CD8-positive, alpha-beta memory T cell (primary cell): Measurements from ENCODE around the gene NMS. TPM values are rescaled to one million over a fixed set of nuclear protein-coding genes. Genes with fewer than 3 reads are reported as not detected.

Experiments used
- CTCF ChIA-PET: fragments of 350-600 bp; sonication (Branson Sonifier 250); formaldehyde crosslinking; loops from one replicate; lab custom pipeline; 2021; ENCODE audit warnings: antibody characterized with exemption; lab: Charles Lee
- POLR2A ChIA-PET: fragments of 350-600 bp; sonication (Branson Sonifier 250); formaldehyde crosslinking; loops from one replicate; lab custom pipeline; 2021; ENCODE audit warnings: antibody characterized with exemption; lab: Charles Lee
- DNase-seq, 5 donors: peaks; one replicate each; pipeline versions ENCODE4 v3.0.0 to v3.0.0-alpha.2; 2020 to 2022; ENCODE audit warnings: mixed read lengths in 1 of 5
- H3K27ac ChIP-seq: one replicate; pipeline ENCODE4 v1.7.0; 2013; ENCODE audit warnings: low read depth, mild to moderate bottlenecking, low read length, moderate library complexity
- H3K27me3 ChIP-seq: 2 replicates; pipeline ENCODE4 v1.7.0; 2013; ENCODE audit warnings: low read length, mild to moderate bottlenecking; ENCODE audit not compliant: insufficient read depth, poor library complexity, severe bottlenecking
- H3K36me3 ChIP-seq: 2 replicates; pipeline ENCODE4 v1.7.0; 2013; ENCODE audit warnings: mild to moderate bottlenecking, low read length, moderate library complexity; ENCODE audit not compliant: insufficient read depth
- H3K4me1 ChIP-seq: 2 replicates; pipeline ENCODE4 v1.7.0; 2013; ENCODE audit warnings: mild to moderate bottlenecking, low read length, moderate library complexity; ENCODE audit not compliant: insufficient read depth
- H3K4me3 ChIP-seq: 2 replicates; pipeline ENCODE4 v1.7.0; 2013; ENCODE audit warnings: mild to moderate bottlenecking, low read length
- H3K9me3 ChIP-seq: 2 replicates; pipeline ENCODE4 v1.7.0; 2013; ENCODE audit warnings: mild to moderate bottlenecking, low read length
- H3K27ac Mint-ChIP-seq, 8 donors: one replicate each; pipeline ENCODE4 v1.8.0; 2020 to 2021; ENCODE audit warnings: mixed read lengths in 8 of 8, mild to moderate bottlenecking in 6 of 8, inconsistent platforms in 3 of 8, moderate library complexity in 3 of 8
- H3K27me3 Mint-ChIP-seq, 2 donors: one replicate each; pipeline ENCODE4 v1.8.0; 2020 to 2021; ENCODE audit warnings: mixed read lengths in 2 of 2, mild to moderate bottlenecking in 1 of 2, moderate library complexity in 1 of 2
- H3K36me3 Mint-ChIP-seq, 3 donors: one replicate each; pipeline ENCODE4 v1.8.0; 2020 to 2021; ENCODE audit warnings: mixed read lengths in 3 of 3, inconsistent platforms in 1 of 3, mild to moderate bottlenecking in 1 of 3
- H3K4me1 Mint-ChIP-seq, 3 donors: one replicate each; pipeline ENCODE4 v1.8.0; 2020 to 2021; ENCODE audit warnings: mixed read lengths in 3 of 3, inconsistent platforms in 1 of 3, mild to moderate bottlenecking in 1 of 3
- H3K4me3 Mint-ChIP-seq, 7 donors: one replicate each; pipeline ENCODE4 v1.8.0; 2020 to 2021; ENCODE audit warnings: mixed read lengths in 7 of 7, mild to moderate bottlenecking in 6 of 7, moderate library complexity in 4 of 7, inconsistent platforms in 2 of 7
- H3K9me3 Mint-ChIP-seq, 5 donors: one replicate each; pipeline ENCODE4 v1.8.0; 2020 to 2022; ENCODE audit warnings: mixed read lengths in 5 of 5, mild to moderate bottlenecking in 3 of 5, moderate library complexity in 2 of 5, inconsistent platforms in 1 of 5
- polyA plus RNA-seq: library from polyadenylated mRNA; unstranded; fragments of 300-500 nt; fragmentation: Illumina TruSeq; gene quantifications from one replicate; pipeline ENCODE4 v1.2.3, GENCODE V29; 2021
- total RNA-seq, 2 experiments: library from RNA; stranded (reverse); gene quantifications; one replicate each; pipeline ENCODE4 v1.2.3, GENCODE V29; 2021

Gene NMS
- total and polyA plus RNA-seq, 3 experiments from 2014 or later: not detected

DNA sequence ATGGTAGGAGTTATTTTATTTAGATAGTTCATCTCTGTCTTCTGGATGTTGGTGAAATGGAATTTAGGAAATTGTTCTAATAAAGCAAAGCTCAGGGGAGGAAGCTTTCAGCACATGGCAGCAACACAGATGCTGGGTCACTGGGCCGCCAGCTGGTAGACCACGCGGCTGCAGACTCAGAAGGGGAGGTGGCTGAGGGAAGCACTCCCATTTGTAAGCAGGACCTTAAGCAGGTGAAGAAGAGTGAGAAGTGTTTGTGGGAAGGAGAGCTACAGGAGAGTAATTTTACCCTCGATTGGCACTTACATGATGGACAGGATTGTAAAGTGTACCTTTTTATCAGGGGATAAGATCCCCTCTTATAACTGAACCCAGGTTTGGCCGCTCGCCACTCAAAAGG, 24.4 kb downstream of the NMS start:
- no peak for DNase-seq
- Mint-ChIP-seq H3K27me3 (peaks cover 25 to 47% of the 10 kb centered on the region in 2 donors), H3K4me3 (no peak overlapping the region), H3K27ac (peak overlapping the region in 1 of 8 donors; percentile 30), H3K4me1 (no peaks in the 10 kb centered on the region), H3K36me3 (no peaks in the 10 kb centered on the region), H3K9me3 (peaks cover 0 to 7% (median 0%) of the 10 kb centered on the region in 5 donors)
- Histone ChIP-seq H3K36me3 (no peaks in the 10 kb centered on the region), H3K27me3 (no peaks in the 10 kb centered on the region), H3K4me3 (no peak overlapping the region), H3K4me1 (no peaks in the 10 kb centered on the region), H3K27ac (no peak overlapping the region), H3K9me3 (no peaks in the 10 kb centered on the region)
- ChIA-PET CTCF (no interaction called here), POLR2A (no interaction called here)

DNA sequence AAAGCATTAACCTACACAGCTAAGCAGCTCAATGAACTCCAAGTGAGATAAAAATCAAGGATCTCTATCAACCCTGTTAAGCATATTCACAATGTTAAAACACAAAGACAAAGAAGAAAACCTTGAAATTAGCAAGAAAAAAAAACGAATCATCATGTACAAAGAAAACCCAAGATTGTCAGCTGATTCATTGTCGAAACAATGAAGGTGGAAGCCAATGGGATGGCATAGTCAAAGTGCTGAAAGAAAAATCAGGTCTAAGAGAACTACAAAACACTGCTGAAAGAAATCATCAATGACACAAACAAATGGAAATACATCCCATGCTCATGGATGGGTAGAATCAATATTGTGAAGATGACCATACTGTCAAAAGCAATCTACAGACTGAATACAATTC, 32.5 kb downstream of the NMS start:
- POLR2A ChIA-PET: no interaction called here
- CTCF ChIA-PET: no interaction called here
- Mint-ChIP-seq H3K27me3 (peaks cover 34 to 64% of the 10 kb centered on the region in 2 donors), H3K27ac (no peak overlapping the region), H3K4me1 (no peaks in the 10 kb centered on the region), H3K36me3 (peaks cover 0 to 14% (median 3%) of the 10 kb centered on the region in 3 donors), H3K9me3 (peaks cover 21 to 45% (median 26%) of the 10 kb centered on the region in 5 donors), H3K4me3 (no peak overlapping the region)
- no peak overlapping the region for H3K27ac ChIP-seq
- no peak for DNase-seq
- no peaks in the 10 kb centered on the region for H3K9me3 ChIP-seq
- no peaks in the 10 kb centered on the region for H3K27me3 ChIP-seq
- H3K36me3 ChIP-seq: no peaks in the 10 kb centered on the region
- no peaks in the 10 kb centered on the region for H3K4me1 ChIP-seq
- H3K4me3 ChIP-seq: no peak overlapping the region

GRCh38 chr2:100504542-100504941, 34.3 kb downstream of the NMS start:
- DNase-seq: no peak
- Mint-ChIP-seq H3K9me3 (peaks cover 29 to 48% (median 35%) of the 10 kb centered on the region in 5 donors), H3K27me3 (peaks cover 33 to 66% of the 10 kb centered on the region in 2 donors), H3K4me1 (no peaks in the 10 kb centered on the region), H3K27ac (no peak overlapping the region), H3K36me3 (peaks cover 0 to 24% (median 3%) of the 10 kb centered on the region in 3 donors), H3K4me3 (no peak overlapping the region)
- Histone ChIP-seq H3K9me3 (no peaks in the 10 kb centered on the region), H3K4me1 (no peaks in the 10 kb centered on the region), H3K27me3 (no peaks in the 10 kb centered on the region), H3K27ac (no peak overlapping the region), H3K4me3 (no peak overlapping the region), H3K36me3 (no peaks in the 10 kb centered on the region)
- ChIA-PET POLR2A (no interaction called here), CTCF (no interaction called here)

DNA sequence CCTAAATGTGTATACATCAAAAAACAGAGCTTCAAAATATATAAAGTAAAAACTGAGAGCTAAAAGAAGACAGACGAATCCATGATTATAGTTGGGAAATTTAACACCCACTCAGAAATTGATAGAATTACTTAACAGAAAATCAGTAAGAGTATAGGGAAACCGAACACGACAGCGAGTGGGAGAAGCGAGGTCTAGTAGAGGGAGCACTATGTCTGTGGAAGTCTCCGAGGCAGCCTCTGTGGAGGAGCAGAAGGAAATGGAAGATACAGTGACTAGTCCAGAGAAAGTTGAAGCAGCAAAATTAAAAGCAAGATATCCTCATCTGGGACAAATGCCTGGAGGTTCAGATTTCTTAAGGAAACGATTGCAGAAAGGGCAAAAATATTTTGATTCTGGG, 38.8 kb downstream of the NMS start:
- H3K9me3 Mint-ChIP-seq: peaks cover 12 to 26% (median 23%) of the 10 kb centered on the region in 5 donors
- DNase-seq: no peak
- no peak overlapping the region for H3K4me3 Mint-ChIP-seq
- ChIA-PET CTCF (no interaction called here), POLR2A (no interaction called here)
- Histone ChIP-seq H3K4me1 (no peaks in the 10 kb centered on the region), H3K9me3 (no peaks in the 10 kb centered on the region), H3K27me3 (no peaks in the 10 kb centered on the region), H3K36me3 (no peaks in the 10 kb centered on the region), H3K4me3 (no peak overlapping the region), H3K27ac (no peak overlapping the region)
- peaks cover 0 to 15% (median 0%) of the 10 kb centered on the region in 3 donors for H3K36me3 Mint-ChIP-seq
- H3K27ac Mint-ChIP-seq: no peak overlapping the region
- H3K4me1 Mint-ChIP-seq: no peaks in the 10 kb centered on the region
- peaks cover 14 to 34% of the 10 kb centered on the region in 2 donors for H3K27me3 Mint-ChIP-seq

DNA sequence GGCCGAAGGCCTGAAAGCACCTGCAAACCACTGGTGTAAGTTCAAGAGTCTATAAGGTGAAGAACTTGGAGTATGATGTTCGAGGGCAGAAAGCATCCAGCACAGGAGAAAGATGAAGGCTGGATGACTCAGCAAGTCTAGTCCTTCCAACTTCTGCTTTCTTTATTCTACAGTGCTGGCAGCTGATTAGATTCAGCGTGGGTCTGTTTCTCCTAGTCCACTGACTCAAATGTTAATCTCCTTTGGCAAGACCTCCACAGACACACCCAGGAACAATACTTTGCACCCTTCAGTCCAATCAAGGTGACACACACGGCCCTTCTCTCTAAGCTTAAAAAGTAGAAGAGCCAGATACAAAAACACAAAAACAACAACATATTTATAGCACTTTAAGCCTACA, 43.4 kb downstream of the NMS start:
- H3K27me3 Mint-ChIP-seq: peaks cover 2 to 9% of the 10 kb centered on the region in 2 donors
- no peak overlapping the region for H3K4me3 Mint-ChIP-seq
- CTCF ChIA-PET: no interaction called here
- no peaks in the 10 kb centered on the region for H3K4me1 Mint-ChIP-seq
- peaks cover 0 to under 1% (median under 1%) of the 10 kb centered on the region in 5 donors for H3K9me3 Mint-ChIP-seq
- Histone ChIP-seq H3K9me3 (no peaks in the 10 kb centered on the region), H3K27me3 (no peaks in the 10 kb centered on the region), H3K4me3 (no peak overlapping the region), H3K36me3 (no peaks in the 10 kb centered on the region), H3K4me1 (no peaks in the 10 kb centered on the region), H3K27ac (no peak overlapping the region)
- POLR2A ChIA-PET: no interaction called here
- H3K27ac Mint-ChIP-seq: no peak overlapping the region
- H3K36me3 Mint-ChIP-seq: peaks cover 0 to 1% (median 0%) of the 10 kb centered on the region in 3 donors
- DNase-seq: no peak

DNA sequence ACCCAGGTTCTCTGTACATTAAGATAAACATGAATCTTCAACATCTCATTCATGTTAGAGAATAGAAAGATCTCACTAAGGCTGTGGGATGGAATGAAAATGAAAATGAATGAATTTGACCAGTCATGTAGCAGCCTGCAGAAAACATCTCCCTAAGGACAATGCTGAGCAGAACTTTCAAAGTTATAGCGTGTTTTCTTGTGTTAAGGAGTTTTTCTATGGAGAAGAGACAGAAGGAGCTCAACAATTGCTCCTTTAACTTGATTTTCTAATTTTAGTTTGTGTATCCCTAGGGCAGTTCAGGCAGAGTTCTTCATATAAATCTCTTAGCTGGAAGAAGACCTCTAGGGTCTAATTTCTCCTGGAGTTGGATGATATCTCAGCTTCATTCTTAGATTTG, 47.3 kb downstream of the NMS start:
- no peaks in the 10 kb centered on the region for H3K27me3 ChIP-seq
- Mint-ChIP-seq H3K4me1 (no peaks in the 10 kb centered on the region), H3K27me3 (peaks cover 2 to 8% of the 10 kb centered on the region in 2 donors), H3K36me3 (peaks cover 0 to 1% (median 0%) of the 10 kb centered on the region in 3 donors), H3K4me3 (no peak overlapping the region), H3K27ac (no peak overlapping the region), H3K9me3 (no peaks in the 10 kb centered on the region)
- H3K9me3 ChIP-seq: no peaks in the 10 kb centered on the region
- no peaks in the 10 kb centered on the region for H3K36me3 ChIP-seq
- DNase-seq: no peak
- ChIA-PET POLR2A (no interaction called here), CTCF (interaction anchor here (1.4 kb wide), 1 partner anchor 10 kb away, joined by 3 read pairs; no protein-coding TSS in a partner anchor)
- no peak overlapping the region for H3K27ac ChIP-seq
- no peak overlapping the region for H3K4me3 ChIP-seq
- no peaks in the 10 kb centered on the region for H3K4me1 ChIP-seq

GRCh38 chr2:100518801-100519200, 48.5 kb downstream of the NMS start:
- Mint-ChIP-seq H3K9me3 (no peaks in the 10 kb centered on the region), H3K27ac (no peak overlapping the region), H3K36me3 (peaks cover 0 to 1% (median 0%) of the 10 kb centered on the region in 3 donors), H3K4me1 (no peaks in the 10 kb centered on the region), H3K27me3 (peaks cover 2 to 8% of the 10 kb centered on the region in 2 donors), H3K4me3 (no peak overlapping the region)
- Histone ChIP-seq H3K9me3 (no peaks in the 10 kb centered on the region), H3K27ac (no peak overlapping the region), H3K36me3 (no peaks in the 10 kb centered on the region), H3K4me3 (no peak overlapping the region), H3K4me1 (no peaks in the 10 kb centered on the region), H3K27me3 (no peaks in the 10 kb centered on the region)
- no peak for DNase-seq
- ChIA-PET CTCF (no interaction called here), POLR2A (no interaction called here)

GRCh38 chr2:100520224-100520623, 49.9 kb downstream of the NMS start:
- H3K27me3 ChIP-seq: no peaks in the 10 kb centered on the region
- no peaks in the 10 kb centered on the region for H3K9me3 ChIP-seq
- H3K9me3 Mint-ChIP-seq: no peaks in the 10 kb centered on the region
- H3K27ac ChIP-seq: no peak overlapping the region
- H3K27me3 Mint-ChIP-seq: peaks cover 4 to 8% of the 10 kb centered on the region in 2 donors
- ChIA-PET CTCF (no interaction called here), POLR2A (no interaction called here)
- no peak overlapping the region for H3K4me3 ChIP-seq
- no peak overlapping the region for H3K4me3 Mint-ChIP-seq
- H3K4me1 ChIP-seq: no peaks in the 10 kb centered on the region
- H3K27ac Mint-ChIP-seq: no peak overlapping the region
- H3K4me1 Mint-ChIP-seq: no peaks in the 10 kb centered on the region
- H3K36me3 Mint-ChIP-seq: peaks cover 0 to 1% (median 0%) of the 10 kb centered on the region in 3 donors
- H3K36me3 ChIP-seq: no peaks in the 10 kb centered on the region
- no peak for DNase-seq
